ENCODE data around the gene CBX1. TPM values are rescaled to one million over a fixed set of nuclear protein-coding genes. Genes with fewer than 3 reads are reported as not detected.
A peak's percentile ranks its signal among the peaks of the same experiment; 100 is the strongest.

CBX1 gene
- total and polyA plus RNA-seq, 2 of the 8 experiments (the other 6 are each of a cell fraction or from before 2014, with no cell fraction given), result 38.7 to 173 TPM

DNA sequence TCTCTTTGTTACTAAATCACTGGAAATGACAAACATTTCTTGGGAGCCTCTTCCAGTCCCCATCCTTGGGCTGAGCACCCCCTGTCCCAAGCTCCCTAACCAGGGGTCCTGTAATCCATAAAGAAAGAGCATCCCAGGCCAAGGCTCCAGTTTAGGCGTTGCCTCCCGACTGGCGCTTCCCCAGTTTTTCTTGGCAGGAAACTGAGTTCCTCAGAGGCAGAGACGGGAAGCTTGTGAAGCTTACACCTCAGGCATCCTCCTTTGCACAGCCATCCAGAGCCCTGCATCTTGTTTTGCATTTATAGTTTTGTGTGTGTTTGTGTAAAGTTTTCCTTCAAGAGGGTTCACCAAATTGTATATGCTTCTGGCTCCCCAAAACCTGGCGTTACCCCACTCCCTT is 70.7 kb downstream of the CBX1 start:
- 0 out of 2 replicates have a peak overlapping the region, but pooled peaks have one; percentile 93 for H2BK15ac ChIP-seq (ENCODE audit: low read length)
- no peak overlapping the region for H3K9ac ChIP-seq (replicated peaks in 1 of 4; ENCODE audit: extremely low read depth in 1 of 4, low read depth in 3 of 4, low read length in 3 of 4)
- H2BK120ac ChIP-seq (replicated peaks; ENCODE audit: low read depth, low read length), result no peak overlapping the region
- peaks cover 2 to 8% (median 7%) of the 10 kb centered on the region in 4 experiments for H3K27me3 ChIP-seq (replicated peaks in 1 of 4; ENCODE audit: control insufficient read depth in 3 of 4, extremely low read depth in 1 of 4, insufficient read depth in 3 of 4, low read length in 3 of 4)
- no peak overlapping the region for H3K18ac ChIP-seq (ENCODE audit: extremely low read depth, low read length)
- 91% methylated on average over 5 of the region's 5 CpGs; no CpG with 5 or more reads in 1 of the 2 experiments for WGBS, 2 experiments (ENCODE audit: extremely low coverage in 1 of 2, insufficient coverage in 1 of 2, insufficient read length in 1 of 2, insufficient replicate concordance in 2 of 2, low coverage in 1 of 2, low lambda C conversion rate in 2 of 2, missing lambda C conversion rate in 1 of 2)
- no peak overlapping the region for H2BK12ac ChIP-seq (ENCODE audit: low read depth, low read length)
- H3K4me3 ChIP-seq (ENCODE audit: extremely low read depth in 1 of 4, insufficient read depth in 2 of 4, low read depth in 3 of 4, low read length in 4 of 4), result no peak overlapping the region
- H2BK5ac ChIP-seq (ENCODE audit: low read depth, low read length), result no peak overlapping the region
- H2BK20ac ChIP-seq (ENCODE audit: low read length), result no peak overlapping the region
- no peak overlapping the region for H2AFZ ChIP-seq (ENCODE audit: low read length)
- no peak for DNase-seq (ENCODE audit: low read depth in 1 of 2, low spot score in 2 of 2)
- FAIRE-seq, result no peak
- ChIA-PET CTCF (ENCODE audit: partially characterized antibody) (interaction anchor here (0.6 to 8.9 kb wide), 14 partner anchors 16 to 191 kb away, joined by 3 to 181 read pairs (median 4); partner anchors contain the start of gene NFE2L1), POLR2A (ENCODE audit: partially characterized antibody) (interaction anchor here (0.6 to 28.1 kb wide), 3 partner anchors 31 to 495 kb away, joined by 3 to 1227 read pairs (median 3); partner anchors contain the start of gene NFE2L1)
- no peaks in the 10 kb centered on the region for H3K79me2 ChIP-seq (ENCODE audit: control insufficient read depth in 1 of 2, insufficient read depth in 2 of 2, low read length in 2 of 2)
- no peaks in the 10 kb centered on the region for H3K9me3 ChIP-seq (ENCODE audit: insufficient read depth in 2 of 2, low read depth in 1 of 2, low read length in 1 of 2)
- H3K79me1 ChIP-seq (ENCODE audit: low read depth, low read length), result no peaks in the 10 kb centered on the region
- no peak overlapping the region for H2AK5ac ChIP-seq (ENCODE audit: low read depth, low read length)
- no peak overlapping the region for H3K27ac ChIP-seq (ENCODE audit: low read depth, low read length)
- H3K23me2 ChIP-seq (ENCODE audit: low read depth, low read length), result peaks cover under 1% of the 10 kb centered on the region
- no peak overlapping the region for H4K5ac ChIP-seq (ENCODE audit: insufficient read length, low read depth, low read length)
- no peak overlapping the region for H3K14ac ChIP-seq (ENCODE audit: insufficient read length)
- H4K8ac ChIP-seq (ENCODE audit: extremely low read depth, insufficient read depth, low read length), result no peak overlapping the region
- H3K4me1 ChIP-seq (replicated peaks in 1 of 4; ENCODE audit: control insufficient read depth in 3 of 4, insufficient read depth in 4 of 4, low read length in 3 of 4), result peaks cover 0 to 10% (median 2%) of the 10 kb centered on the region in 4 experiments; a peak in 5 of 7 replicates
- no peak overlapping the region for H3K4me2 ChIP-seq (ENCODE audit: insufficient read depth in 1 of 2, low read depth in 2 of 2, low read length in 2 of 2)
- H3K36me3 ChIP-seq (ENCODE audit: control insufficient read depth in 2 of 4, insufficient read depth in 4 of 4, low read length in 3 of 4), result no peaks in the 10 kb centered on the region
- no peak overlapping the region for H3K23ac ChIP-seq (ENCODE audit: insufficient read length)
- no peak overlapping the region for H4K91ac ChIP-seq (replicated peaks; ENCODE audit: insufficient read length, low read length)
- no peaks in the 10 kb centered on the region for H4K20me1 ChIP-seq (replicated peaks in 1 of 2; ENCODE audit: control insufficient read depth in 1 of 2, insufficient read depth in 2 of 2, low read length in 2 of 2)
- H3K56ac ChIP-seq (replicated peaks; ENCODE audit: insufficient read length, low read depth, low read length), result no peak overlapping the region
- no peak overlapping the region for H3K4ac ChIP-seq (replicated peaks; ENCODE audit: insufficient read length, low read depth, low read length)
- TF ChIP-seq, protein P1, sequence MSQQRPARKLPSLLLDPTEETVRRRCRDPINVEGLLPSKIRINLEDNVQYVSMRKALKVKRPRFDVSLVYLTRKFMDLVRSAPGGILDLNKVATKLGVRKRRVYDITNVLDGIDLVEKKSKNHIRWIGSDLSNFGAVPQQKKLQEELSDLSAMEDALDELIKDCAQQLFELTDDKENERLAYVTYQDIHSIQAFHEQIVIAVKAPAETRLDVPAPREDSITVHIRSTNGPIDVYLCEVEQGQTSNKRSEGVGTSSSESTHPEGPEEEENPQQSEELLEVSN (IDR thresholded peaks at IDR 0.05), result no peak
- no peak for TF ChIP-seq PHF8 (conservative IDR thresholded peaks at IDR 0.05; ENCODE audit: low read depth, low read length)
- TF ChIP-seq SP1 (IDR thresholded peaks at IDR 0.05; ENCODE audit: low read depth, low read length), result no peak
- no peak for TF ChIP-seq SP4 (IDR thresholded peaks at IDR 0.05; ENCODE audit: low read length)
- no peak for TF ChIP-seq RBBP5 (IDR thresholded peaks at IDR 0.05; ENCODE audit: borderline replicate concordance, low read depth, low read length)
- TF ChIP-seq JUND (IDR thresholded peaks at IDR 0.05; ENCODE audit: low read length), result no peak
- no peak for TF ChIP-seq NANOG (IDR thresholded peaks at IDR 0.05; ENCODE audit: insufficient read depth, low read depth, low read length, poor library complexity, severe bottlenecking)
- TF ChIP-seq CHD2 (IDR thresholded peaks at IDR 0.05; ENCODE audit: low read length), result no peak
- TF ChIP-seq HDAC2 (IDR thresholded peaks at IDR 0.05; ENCODE audit: borderline replicate concordance in 1 of 2, low read depth in 2 of 2, low read length in 2 of 2), result no peak
- TF ChIP-seq EP300 (IDR thresholded peaks at IDR 0.05; ENCODE audit: borderline replicate concordance in 1 of 2, low read depth in 2 of 2, low read length in 2 of 2), result no peak
- no peak for TF ChIP-seq SP2 (IDR thresholded peaks at IDR 0.05; ENCODE audit: low read length)
- no peak for TF ChIP-seq TEAD4 (IDR thresholded peaks at IDR 0.05; ENCODE audit: low read depth, low read length)
